A549 treated with AZD9567 at 1 μM for 4 hours (cell line): Measurements from ENCODE around the gene MCCC1. TPM values are rescaled to one million over a fixed set of nuclear protein-coding genes. Genes with fewer than 3 reads are reported as not detected.

Experiments
- total RNA-seq: library from RNA; stranded (reverse); fragments of 200-300 nt; extraction: Qiagen RNA extraction; gene quantifications from 5 replicates; pipeline ENCODE4 v1.2.3, GENCODE V29; 2022; ENCODE audit not compliant: insufficient read depth

Gene MCCC1
- 7.7 to 8.6 TPM (median 8.0 TPM) in 5 replicates for total RNA-seq

DNA sequence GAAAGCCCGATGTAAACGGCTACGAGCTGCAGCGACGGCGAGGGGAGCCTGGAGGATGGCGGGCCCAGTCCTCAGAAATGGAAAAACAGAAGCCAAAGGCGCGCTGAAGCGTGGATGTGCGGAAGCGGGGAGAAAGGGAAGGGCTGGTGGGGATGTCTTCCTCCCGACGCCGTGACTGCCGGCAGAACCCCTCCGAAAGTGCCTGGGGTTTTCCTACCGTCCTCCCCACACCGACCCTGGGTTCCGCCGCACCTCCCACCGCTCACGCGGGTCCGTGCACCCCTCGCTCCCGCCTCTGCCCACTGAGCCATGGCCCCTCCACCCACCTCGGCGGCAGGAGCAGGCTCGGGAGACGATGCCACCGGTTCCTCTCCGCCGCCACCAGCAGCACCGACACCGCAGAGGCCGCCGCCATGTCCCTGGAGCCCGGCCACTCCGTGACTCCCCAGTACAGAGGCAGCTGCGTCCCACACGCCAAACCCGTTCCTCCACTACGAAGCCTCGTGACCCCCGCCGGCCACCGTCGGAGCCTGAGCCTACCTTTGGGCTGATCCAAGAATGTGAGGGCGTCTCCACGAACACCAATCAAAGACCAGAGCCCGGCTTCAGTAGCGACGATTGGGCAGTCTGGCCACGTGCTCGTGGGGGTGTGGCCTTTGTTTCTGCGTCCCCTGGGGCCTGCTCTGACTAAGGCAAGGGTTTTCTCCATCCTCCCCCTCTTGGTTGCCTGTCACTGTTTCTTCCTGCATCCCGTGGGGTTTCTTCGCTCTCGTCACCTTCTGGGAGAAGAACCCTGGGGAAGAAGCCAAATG is at the start of gene MCCC1:
MCCC1 (minus strand) TSS at position 471 of the 812 bp plus-strand sequence; CDS start at position 415, 56 bp downstream.

DNA sequence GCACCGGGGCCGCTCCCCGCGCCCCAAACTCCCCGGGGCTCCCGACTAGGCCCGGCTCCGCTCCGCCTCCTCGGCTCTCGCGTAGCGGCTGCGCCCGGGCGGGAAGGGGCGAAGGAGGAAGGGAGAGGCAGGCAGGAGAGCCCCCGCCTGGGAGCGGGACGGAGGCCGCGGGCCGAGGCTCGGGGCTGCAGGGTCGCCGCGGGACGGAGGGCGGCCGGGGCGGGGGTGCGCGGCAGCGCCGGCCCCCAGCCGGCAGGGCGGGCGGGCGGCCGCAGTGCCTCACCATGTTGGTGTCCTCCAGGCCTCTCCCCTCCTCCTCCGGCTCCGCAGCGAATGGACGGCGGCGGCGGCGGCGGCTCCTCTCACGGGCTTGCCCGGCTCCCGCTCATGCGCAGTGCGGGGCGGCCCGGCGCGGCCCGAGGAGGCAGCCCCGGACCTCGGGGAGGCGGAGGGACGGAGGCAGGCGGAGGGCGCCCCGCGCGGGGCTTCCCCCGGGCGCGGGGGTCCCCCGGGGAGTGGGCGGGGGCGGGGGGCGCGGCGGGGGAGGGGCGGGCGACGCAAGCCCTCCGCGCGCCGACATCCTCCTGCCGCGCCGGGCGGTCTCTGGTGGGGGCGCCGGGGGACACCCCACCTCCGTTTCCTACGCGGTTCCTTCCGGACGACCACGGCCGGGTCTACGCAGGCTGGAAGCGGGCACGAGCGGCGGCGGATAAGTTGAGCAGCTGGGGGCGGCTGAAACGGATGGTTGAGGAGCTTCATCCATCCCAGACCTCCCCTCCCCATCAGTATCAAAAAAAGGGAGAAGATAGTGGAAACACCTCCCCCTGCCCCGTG is 118.9 kb downstream of the MCCC1 start, which contains the start of gene DCUN1D1:
DCUN1D1 (minus strand) TSS at position 335 of the 834 bp plus-strand sequence; CDS start at position 286, 49 bp downstream.

Other genes starting within 250 kb of the MCCC1 start
- 14.2 to 22.1 TPM (median 18.1 TPM) in 5 replicates for gene DCUN1D1, start 119.0 kb downstream of the MCCC1 start, total RNA-seq
- gene LAMP3, start 63.2 kb upstream of the MCCC1 start, total RNA-seq, result 0.12 to 0.57 TPM (median 0.17 TPM) in 5 replicates
- gene B3GNT5, start 153.8 kb upstream of the MCCC1 start, total RNA-seq, result 18.8 to 29.3 TPM (median 23.1 TPM) in 5 replicates